HG03469 (cell line): ENCODE measurements around the gene CDKN2AIP.

Experiments
- ATAC-seq: cut with Tn5 transposase; IDR thresholded peaks from one replicate; pipeline ENCODE4 v1.9.1; 2021; ENCODE audit warnings: mild to moderate bottlenecking, moderate library complexity, moderate number of reproducible peaks; ENCODE audit not compliant: unreplicated experiment

The CDKN2AIP gene

GRCh38 chr4:183485411-183486160 is 41.1 kb downstream of the CDKN2AIP start:
- ATAC-seq: no peak

DNA sequence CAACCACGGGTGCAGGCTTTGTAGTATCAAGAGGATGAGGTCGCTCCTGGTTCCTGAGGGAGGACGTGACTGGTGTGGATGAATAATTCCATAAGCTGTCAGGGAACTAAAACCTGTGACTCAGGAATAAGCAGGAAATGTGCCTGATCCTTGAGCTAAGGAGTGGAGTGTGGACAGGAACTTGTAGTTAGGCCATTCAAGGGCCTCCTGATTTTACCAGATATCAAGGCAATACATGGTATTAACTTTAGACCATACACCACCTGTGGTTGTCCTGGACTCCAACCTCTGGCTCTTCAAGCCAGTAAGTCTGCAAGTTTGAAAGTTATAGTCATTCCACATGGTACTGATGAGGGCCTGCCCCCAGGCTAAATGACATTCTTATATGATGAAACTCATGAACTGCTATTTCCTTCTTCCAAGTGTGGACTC is 48.4 kb downstream of the CDKN2AIP start:
- no peak for ATAC-seq

- ATAC-seq: no peak
These were observed 48.8 kb downstream of the CDKN2AIP start for GRCh38 chr4:183493246-183493645.

- no peak for ATAC-seq
These were observed 50.7 kb downstream of the CDKN2AIP start for GRCh38 chr4:183495184-183495583.
